GM11168 (cell line): ENCODE data around the gene PSD2.

Experiments used
- in situ Hi-C: fragments of 300-500 bp; cut with MboI; formaldehyde crosslinking; loops from one replicate; pipeline ENCODE4 v1.12.0; 2022; ENCODE audit warnings: low sequenced_read_pairs; ENCODE audit not compliant: unreplicated experiment

Gene PSD2

GRCh38 chr5:139787568-139788293 is 7.9 kb upstream of the PSD2 start:
- in situ Hi-C loops, result loop anchor here (5.0 kb wide), 1 partner anchor 185 kb away; no protein-coding TSS in a partner anchor

- in situ Hi-C loops, result loop anchor here (5.0 kb wide), 1 partner anchor 184 kb away; no protein-coding TSS in a partner anchor
Measured at GRCh38 chr5:139788294-139788910, 7.2 kb upstream of the PSD2 start.

DNA sequence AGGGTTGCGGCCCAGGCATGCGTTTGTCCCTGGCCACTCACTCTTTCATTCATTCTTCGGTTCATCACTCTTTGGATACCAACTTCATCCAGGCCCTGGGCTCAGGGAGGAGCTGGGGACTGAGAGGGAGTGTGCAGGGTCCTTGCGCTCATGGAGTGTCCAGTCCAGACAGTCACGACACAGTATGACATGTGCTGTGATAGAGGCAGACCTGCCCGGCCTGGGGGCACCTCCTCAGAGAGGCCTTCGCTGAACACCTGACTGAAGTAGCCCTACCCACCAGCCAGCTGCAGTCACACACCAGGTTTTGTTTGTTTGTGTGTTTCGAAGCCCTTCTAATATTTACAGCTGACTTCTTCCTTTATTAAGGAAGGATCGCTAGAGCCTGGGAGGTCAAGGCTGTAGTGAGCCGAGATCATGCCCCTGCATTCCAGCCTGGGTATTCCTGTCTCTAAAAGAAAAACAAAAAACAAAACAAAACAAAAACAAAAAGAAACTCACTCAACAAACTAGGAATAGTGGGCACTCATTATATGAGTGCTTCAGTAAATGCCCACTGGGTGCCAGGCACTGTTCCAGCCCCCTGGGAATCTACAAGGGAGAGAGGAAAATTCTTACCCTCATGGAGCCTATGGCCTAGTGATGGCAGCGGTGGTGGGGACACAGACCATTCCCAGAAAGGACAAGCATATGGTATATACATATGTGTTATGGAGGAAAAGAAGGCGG is 6.3 kb upstream of the PSD2 start:
- in situ Hi-C loops, result loop anchor here (5.0 kb wide), 1 partner anchor 183 kb away; no protein-coding TSS in a partner anchor

DNA sequence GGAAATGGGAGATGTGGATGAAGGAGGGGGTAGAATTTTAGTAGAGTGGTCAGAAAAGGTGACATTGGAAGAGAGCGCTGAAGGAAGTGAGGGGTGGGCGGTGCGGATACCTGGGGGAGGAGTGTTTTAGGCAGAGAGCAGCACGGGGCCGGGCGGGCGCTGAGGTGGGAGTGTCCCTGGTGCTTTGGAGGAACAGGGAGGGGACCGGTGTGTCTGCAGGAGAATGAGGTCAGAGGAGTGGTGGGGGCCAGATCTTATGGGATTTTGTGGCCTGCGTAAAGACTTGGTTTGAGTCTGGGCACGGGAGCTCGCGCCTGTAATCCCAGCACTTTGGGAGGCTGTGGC is 5.8 kb upstream of the PSD2 start:
- in situ Hi-C loops, result loop anchor here (5.0 kb wide), 2 partner anchors 52 to 182 kb away; no protein-coding TSS in a partner anchor

GRCh38 chr5:139792218-139792617 is 3.4 kb upstream of the PSD2 start:
- in situ Hi-C loops, result loop anchor here (5.0 kb wide), 1 partner anchor 50 kb away; no protein-coding TSS in a partner anchor

GRCh38 chr5:139792655-139793054 is 3.0 kb upstream of the PSD2 start:
- in situ Hi-C loops, result loop anchor here (5.0 kb wide), 1 partner anchor 50 kb away; no protein-coding TSS in a partner anchor

- in situ Hi-C loops, result loop anchor here (5.0 kb wide), 1 partner anchor 48 kb away; no protein-coding TSS in a partner anchor
Measured at GRCh38 chr5:139794067-139794846, 1.4 kb upstream of the PSD2 start.

GRCh38 chr5:139796061-139796806 is 626 bp downstream of the PSD2 start:
- in situ Hi-C loops, result no loop called here

DNA sequence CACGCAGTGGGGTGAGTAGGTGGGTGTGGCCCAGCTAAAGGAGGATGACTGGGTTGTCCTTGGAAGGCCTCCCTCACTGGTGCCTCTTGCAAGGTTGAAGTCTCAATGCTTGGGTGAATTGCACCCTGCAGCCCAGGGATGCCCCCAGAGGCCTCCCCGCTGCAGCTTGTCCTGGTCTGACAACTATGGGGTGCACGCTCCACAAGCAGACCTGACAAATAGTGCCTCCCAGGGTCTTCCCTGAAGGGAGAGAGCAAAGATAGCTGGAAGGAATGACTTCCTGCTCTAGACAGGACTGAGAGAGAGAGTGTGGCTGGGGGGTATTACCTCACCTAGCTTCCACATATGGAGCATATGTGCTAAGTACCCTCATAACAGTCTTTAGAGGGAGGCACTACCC is 1.7 kb downstream of the PSD2 start:
- in situ Hi-C loops, result no loop called here

GRCh38 chr5:139797856-139798510 is 2.4 kb downstream of the PSD2 start:
- in situ Hi-C loops, result no loop called here

DNA sequence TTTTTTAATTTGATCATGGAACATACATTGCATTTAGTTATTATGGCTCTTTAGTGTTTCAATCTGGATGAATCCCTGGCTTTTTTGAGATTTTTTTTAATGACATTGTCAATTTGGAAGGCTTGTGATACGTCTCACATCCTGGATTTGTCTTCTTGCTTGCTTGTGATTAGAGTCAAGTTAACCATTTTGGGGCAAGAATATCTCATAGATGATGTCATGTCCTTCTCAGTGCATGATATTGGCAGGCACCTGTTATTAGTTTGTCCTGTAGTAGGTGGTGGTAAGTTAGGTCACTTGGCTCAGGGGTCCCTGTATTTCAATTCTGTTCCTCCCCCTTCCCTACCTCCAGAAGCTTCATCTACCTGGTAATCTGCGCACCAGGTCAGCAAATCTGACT is 3.3 kb downstream of the PSD2 start:
- in situ Hi-C loops, result no loop called here

DNA sequence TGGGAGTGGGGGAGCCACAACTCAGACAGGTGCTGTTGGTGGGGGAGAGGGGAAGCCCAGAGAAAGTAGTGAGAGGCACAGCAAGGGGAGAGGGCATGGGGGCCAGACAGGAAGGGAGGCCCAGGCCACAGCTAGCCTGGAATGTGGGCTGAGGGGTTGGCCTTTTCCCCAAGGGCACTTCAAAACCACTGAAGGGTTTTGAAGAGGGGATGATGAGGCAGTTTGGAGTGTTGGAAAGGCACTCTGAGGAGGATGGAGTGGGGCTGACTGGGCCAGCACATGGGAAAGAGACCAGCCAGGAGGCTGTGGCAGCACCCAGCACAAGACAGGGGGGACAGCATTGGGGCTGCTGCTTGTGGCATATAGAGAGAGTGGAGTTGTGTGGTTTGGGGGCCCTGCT is 3.8 kb downstream of the PSD2 start:
- in situ Hi-C loops, result no loop called here

- in situ Hi-C loops, result no loop called here
Measured at GRCh38 chr5:139803978-139804377, 8.4 kb downstream of the PSD2 start.

GRCh38 chr5:139804800-139805397 is 9.3 kb downstream of the PSD2 start:
- in situ Hi-C loops, result no loop called here

GRCh38 chr5:139805545-139805944 is 9.9 kb downstream of the PSD2 start:
- in situ Hi-C loops, result no loop called here

DNA sequence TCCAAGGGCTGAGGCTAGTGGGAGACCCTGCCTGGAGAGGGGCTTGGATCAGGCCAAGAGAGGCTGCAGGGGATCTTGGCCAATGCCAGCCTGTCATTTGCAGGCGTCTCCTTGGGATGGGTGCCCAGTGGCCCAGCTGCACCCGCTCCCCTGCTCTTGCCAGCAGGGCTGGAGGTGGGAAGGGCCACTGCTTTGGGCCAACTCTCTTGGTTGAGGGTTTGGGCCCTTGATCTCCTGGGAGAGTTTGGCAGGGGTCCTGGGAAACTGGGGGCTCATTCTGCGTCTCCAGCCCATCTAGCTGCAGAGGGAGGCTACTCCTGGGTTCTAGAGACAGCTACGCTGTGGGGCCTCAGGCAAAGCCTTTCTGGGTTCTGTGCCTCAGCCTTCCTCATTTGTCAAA is 10.5 kb downstream of the PSD2 start:
- in situ Hi-C loops, result no loop called here

- in situ Hi-C loops, result no loop called here
Measured at GRCh38 chr5:139806726-139807646, 11.4 kb downstream of the PSD2 start.

DNA sequence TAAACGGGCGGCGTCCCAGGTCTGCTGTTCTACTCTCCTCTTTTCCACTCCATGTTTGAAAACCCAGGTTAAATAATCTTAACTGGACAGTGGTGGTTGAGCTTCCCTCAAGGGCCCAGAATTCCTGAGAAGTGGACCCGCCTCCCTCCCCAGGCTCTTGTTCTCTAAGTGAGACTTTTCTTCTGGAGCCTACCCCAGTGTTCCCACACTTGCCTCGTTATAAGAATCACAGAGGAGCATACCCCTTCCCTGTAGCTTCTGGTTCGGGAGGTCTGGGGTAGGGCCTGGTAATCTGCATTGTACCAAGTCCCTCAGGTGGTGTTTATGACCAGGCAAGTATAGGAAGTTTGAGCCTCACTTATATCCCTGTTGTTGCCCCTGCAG is 12.0 kb downstream of the PSD2 start:
- in situ Hi-C loops, result no loop called here
